Right lobe of liver (tissue), 6 donors: Measurements from ENCODE around the gene DUSP18. TPM values are rescaled to one million over a fixed set of nuclear protein-coding genes. Genes with fewer than 3 reads are reported as not detected.
"Not testable (repeated sequence)": the region's sequence is repeated elsewhere in the genome, so short reads cannot be mapped to it uniquely, and the experiment has no call there.

Experiments
- ATAC-seq, 4 donors: fragments of 200-7000 bp; cut with Tn5 transposase; one replicate each; pipeline ENCODE4 v1.9.1; 2020; ENCODE audit warnings: mild to moderate bottlenecking in 4 of 4, moderate library complexity in 4 of 4
- DNase-seq, 3 donors: peaks; one replicate each; pipeline ENCODE4 v3.0.0-alpha.2; 2020
- H3K27ac ChIP-seq, 3 donors: fragments of 200-600 bp; one replicate each; pipeline ENCODE4 v1.8.0; 2022
- H3K27me3 ChIP-seq, 2 donors: fragments of 200-600 bp; one replicate each; pipeline ENCODE4 v1.8.0; 2022
- H3K36me3 ChIP-seq, 4 donors: fragments of 200-600 bp; sonication (generic) in 1 of 4; one replicate each; pipeline versions ENCODE4 v1.5.1 to v1.8.0; 2017 to 2022; ENCODE audit warnings: control low read depth in 1 of 4
- H3K4me1 ChIP-seq, 4 donors: fragments of 200-600 bp; sonication (generic) in 1 of 4; one replicate each; pipeline versions ENCODE4 v1.5.1 to v1.8.0; 2017 to 2022; ENCODE audit warnings: control low read depth in 1 of 4
- H3K4me3 ChIP-seq, 3 donors: fragments of 200-600 bp; one replicate each; pipeline ENCODE4 v1.8.0; 2022
- H3K9me3 ChIP-seq, 4 donors: fragments of 200-600 bp; sonication (generic) in 1 of 4; one replicate each; pipeline versions ENCODE4 v1.5.1 to v1.8.0; 2017 to 2022; ENCODE audit warnings: control low read depth in 1 of 4
- CTCF ChIP-seq, 4 donors: fragments of 200-600 bp in 3 of 4; fragments of 450-650 bp in 1 of 4; IDR thresholded peaks; one replicate each; pipeline versions ENCODE4 v1.5.1 to v1.8.0; 2016 to 2022; ENCODE audit warnings: antibody characterized with exemption in 4 of 4, mild to moderate bottlenecking in 2 of 4
- POLR2A ChIP-seq: fragments of 450-650 bp; IDR thresholded peaks from one replicate; pipeline ENCODE4 v1.6.1; 2017; ENCODE audit warnings: antibody characterized with exemption, mild to moderate bottlenecking
- WGBS: methylation state at CpG from one replicate; pipeline ENCODE4 v1.1.6; 2018; ENCODE audit warnings: low coverage, low lambda C conversion rate; ENCODE audit not compliant: insufficient coverage; ENCODE audit errors: missing lambda C conversion rate; 5-methylcytosine and 5-hydroxymethylcytosine counted together
- intact Hi-C, 2 donors: fragments of 100-400 bp; cut with DNase I; formaldehyde crosslinking; loops; one replicate each; pipeline versions ENCODE4 v1.11.2 to v1.14.1; 2022
- total RNA-seq, 6 experiments: library from RNA; depleted of rRNA in 2 of 6; stranded (reverse); fragments of >200 nt in 2 of 6; fragmentation: NEBNext Ultra II Directional in 3 of 6; extraction: Animal tissue kit (Norgen Biotek cat#: 25700) in 3 of 6; gene quantifications; one replicate each; pipeline versions ENCODE4 v1.1.0 to v1.2.4, GENCODE V29; 2016 to 2023
- donor health status: DM: no; HTN: yes; CAD: no.
- donor health status: DM: no; HTN: no; CAD: no.
- donor health status: DM: no; HTN: no; CAD: no.
- donor health status: DM: no; HTN: yes; CAD: no.
- donor health status: DM: no; HTN: yes; CAD: no.

DUSP18 gene
- total RNA-seq, 6 experiments from 2014 or later: 0.97 to 3.1 (median 2.2) TPM

GRCh38 chr22:30636226-30637077 is 31.2 kb downstream of the DUSP18 start:
- 63% methylated on average over 6 of the region's 45 CpGs for WGBS
- no peaks in the 10 kb centered on the region for H3K9me3 ChIP-seq
- peak overlapping the region; percentile 57 to 64 (median 59) for H3K4me3 ChIP-seq
- H3K27ac ChIP-seq: peak overlapping the region in 1 of 3 donors; percentile 54
- TF ChIP-seq CTCF (IDR thresholded peaks at IDR 0.05) (no peak), POLR2A (no peak)
- H3K36me3 ChIP-seq: no peaks in the 10 kb centered on the region
- peak in 2 of 3 donors; percentile 35 to 65 for DNase-seq
- H3K4me1 ChIP-seq: peaks cover 0 to 17% (median 8%) of the 10 kb centered on the region in 4 donors
- H3K27me3 ChIP-seq: no peaks in the 10 kb centered on the region
- intact Hi-C loops: loop anchor here in 1 of 2 donors (10.0 kb wide), 1 partner anchor 118 kb away; no protein-coding TSS in a partner anchor
- peak in 3 of 4 donors; percentile 1 to 8 (median 4) for ATAC-seq

GRCh38 chr22:30635273-30636225 is 32.1 kb downstream of the DUSP18 start, which contains the start of gene SLC35E4:
SLC35E4 (plus strand) TSS chr22:30635781; CDS start chr22:30636451, 670 bp downstream.
- Histone ChIP-seq H3K4me1 (peaks cover 0 to 17% (median 8%) of the 10 kb centered on the region in 4 donors), H3K27ac (peak within 1 kb of the TSS; percentile 44 to 68 (median 63)), H3K9me3 (no peaks in the 10 kb centered on the region), H3K27me3 (no peaks in the 10 kb centered on the region), H3K36me3 (no peaks in the 10 kb centered on the region), H3K4me3 (peak within 1 kb of the TSS; percentile 57 to 64 (median 59))
- 4% methylated on average over 19 of the region's 75 CpGs for whole genome bisulfite sequencing
- DNase-seq (peak; percentile 95 to 97 (median 96)), ATAC-seq (peak; percentile 95 to 98 (median 96))
- intact Hi-C loops: loop anchor here in 1 of 2 donors (10.0 kb wide), 1 partner anchor 119 kb away; no protein-coding TSS in a partner anchor
- TF ChIP-seq CTCF (IDR thresholded peaks at IDR 0.05) (no peak), POLR2A (peak; percentile 59)

DNA sequence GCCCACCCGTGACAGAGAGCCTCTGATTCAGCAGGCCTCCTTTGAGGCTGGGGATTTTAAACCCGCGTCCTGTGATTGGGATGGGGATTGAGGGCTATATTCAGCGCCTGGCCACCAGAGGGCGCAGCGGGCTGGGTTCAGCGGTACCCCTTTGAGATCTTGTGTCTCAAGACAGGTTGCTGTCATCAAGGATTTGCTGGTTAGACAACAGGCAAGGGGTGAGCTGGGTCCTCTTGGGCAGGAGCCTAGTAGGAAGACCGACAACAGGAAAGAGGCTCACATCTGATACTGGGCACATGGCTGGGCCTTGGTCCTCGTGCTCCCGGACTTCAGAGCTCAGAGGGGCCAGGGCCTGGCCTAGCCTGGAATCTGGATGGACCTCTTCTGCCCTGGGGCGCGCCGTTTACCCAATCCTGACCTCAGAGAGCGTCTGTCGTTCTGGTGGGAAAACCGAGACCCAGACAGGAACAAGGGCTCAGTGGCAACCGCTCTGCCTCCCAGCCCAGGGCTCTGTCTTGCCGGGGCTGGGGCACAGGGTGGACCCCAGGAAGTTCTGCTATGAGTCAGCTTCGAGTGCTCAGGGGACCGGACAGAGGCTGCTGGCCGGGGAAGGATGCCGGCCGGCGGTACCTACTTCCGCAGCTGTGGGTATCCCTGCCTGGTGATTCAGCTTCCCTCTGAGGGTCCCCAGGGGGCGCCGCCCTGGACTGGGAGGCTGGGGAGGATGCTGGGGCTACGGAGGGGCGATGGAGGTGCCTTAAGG is 33.0 kb downstream of the DUSP18 start:
- peak overlapping the region in 1 of 3 donors; percentile 59 for H3K4me3 ChIP-seq
- no peaks in the 10 kb centered on the region for H3K27me3 ChIP-seq
- H3K4me1 ChIP-seq: peaks cover 0 to 17% (median 8%) of the 10 kb centered on the region in 4 donors
- ATAC-seq (peak; percentile 72 to 79 (median 76)), DNase-seq (peak; percentile 83 to 85 (median 85))
- TF ChIP-seq POLR2A (no peak), CTCF (IDR thresholded peaks at IDR 0.05) (peak; percentile 91 to 97 (median 94))
- intact Hi-C loops: loop anchor here in 1 of 2 donors (10.0 kb wide), 1 partner anchor 120 kb away; no protein-coding TSS in a partner anchor
- no peaks in the 10 kb centered on the region for H3K36me3 ChIP-seq
- H3K27ac ChIP-seq: peak overlapping the region; percentile 44 to 68 (median 63)
- 12% methylated on average over 6 of the region's 29 CpGs for WGBS
- H3K9me3 ChIP-seq: no peaks in the 10 kb centered on the region

GRCh38 chr22:30631469-30631868 is 36.2 kb downstream of the DUSP18 start:
- not testable (repeated sequence) for H3K27ac ChIP-seq, DNase-seq, H3K36me3 ChIP-seq, H3K4me3 ChIP-seq, ATAC-seq, H3K27me3 ChIP-seq, H3K9me3 ChIP-seq
- WGBS: 87% methylated on average over 7 of the region's 31 CpGs
- intact Hi-C loops: loop anchor here in 1 of 2 donors (10.0 kb wide), 1 partner anchor 123 kb away; no protein-coding TSS in a partner anchor
- peaks cover 0 to 14% (median 6%) of the 10 kb centered on the region in 4 donors for H3K4me1 ChIP-seq
